GM19397 (cell line): ENCODE results near the gene PDIK1L.

Source experiments
- ATAC-seq: cut with Tn5 transposase; IDR thresholded peaks from one replicate; pipeline ENCODE4 v1.9.1; 2021; ENCODE audit warnings: mild to moderate bottlenecking, moderate library complexity; ENCODE audit not compliant: unreplicated experiment

PDIK1L gene

DNA sequence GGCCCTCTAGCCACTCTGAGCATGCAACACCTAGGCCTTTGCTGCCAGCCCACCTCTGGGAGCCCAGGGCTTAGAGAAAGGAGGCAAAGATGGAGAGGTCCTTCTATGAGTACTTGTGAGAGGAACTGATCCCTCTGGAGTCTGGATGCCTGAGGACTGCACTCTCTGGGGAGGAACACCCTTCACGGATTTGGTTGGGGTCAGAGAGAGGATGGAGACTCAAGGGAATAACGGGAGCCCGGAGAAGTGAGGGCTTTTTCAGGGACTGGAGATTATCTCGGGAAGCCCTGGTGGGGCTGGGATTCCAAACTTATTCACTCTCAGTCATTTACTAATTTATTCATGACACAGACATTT lies 57.6 kb downstream of the PDIK1L start:
- no peak for ATAC-seq

DNA sequence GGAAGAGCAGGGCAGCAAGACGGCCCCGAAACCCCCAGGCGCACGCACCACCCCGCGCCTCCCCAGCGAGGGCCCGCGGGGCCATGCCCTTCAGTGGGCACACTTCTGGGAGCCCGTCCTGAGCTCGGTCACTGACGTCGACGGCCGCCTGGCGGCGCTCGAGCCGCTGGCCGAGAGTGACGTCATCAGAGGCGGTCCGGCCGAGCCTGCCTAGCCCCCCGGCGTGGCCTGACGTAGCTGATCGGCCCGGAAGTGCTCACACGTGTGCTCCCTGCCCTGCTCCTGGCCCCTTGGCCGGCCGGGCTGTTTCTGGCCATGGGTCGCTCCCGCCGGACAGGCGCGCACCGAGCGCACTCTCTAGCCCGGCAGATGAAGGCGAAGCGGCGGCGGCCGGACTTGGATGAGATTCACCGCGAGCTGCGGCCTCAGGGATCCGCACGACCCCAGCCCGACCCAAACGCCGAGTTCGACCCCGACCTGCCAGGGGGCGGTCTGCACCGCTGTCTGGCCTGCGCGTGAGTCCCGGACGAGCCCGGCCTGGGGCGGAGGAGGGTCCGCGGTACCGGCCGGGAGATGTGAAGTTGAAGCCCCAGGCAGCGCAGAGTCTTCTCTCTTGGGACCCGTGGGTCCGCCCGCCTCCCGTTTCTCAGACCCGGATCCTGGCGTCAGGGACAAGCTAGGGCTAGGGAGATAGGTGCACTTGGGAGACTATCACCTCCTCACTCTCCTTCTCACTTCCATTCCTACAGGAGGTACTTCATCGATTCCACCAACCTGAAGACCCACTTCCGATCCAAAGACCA lies 58.2 kb downstream of the PDIK1L start, which contains the start of gene ZNF593:
Gene ZNF593, plus strand, starts transcription at position 240 of the 803 bp plus-strand sequence. Its CDS starts 76 bp downstream, at position 316.
- peak; percentile 87 for ATAC-seq

DNA sequence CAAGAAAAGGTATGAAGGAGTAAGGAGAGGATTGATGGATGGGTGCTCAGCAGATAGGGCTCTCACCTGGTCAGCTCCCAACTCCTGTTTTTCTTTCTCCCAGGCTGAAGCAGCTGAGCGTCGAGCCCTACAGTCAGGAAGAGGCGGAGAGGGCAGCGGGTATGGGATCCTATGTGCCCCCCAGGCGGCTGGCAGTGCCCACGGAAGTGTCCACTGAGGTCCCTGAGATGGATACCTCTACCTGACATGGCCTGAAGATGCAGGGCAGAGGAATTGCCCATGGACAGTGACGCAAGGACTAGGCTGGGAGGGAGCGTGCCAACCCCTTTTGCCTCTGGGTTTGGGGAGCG lies 58.8 kb downstream of the PDIK1L start:
- no peak for ATAC-seq

DNA sequence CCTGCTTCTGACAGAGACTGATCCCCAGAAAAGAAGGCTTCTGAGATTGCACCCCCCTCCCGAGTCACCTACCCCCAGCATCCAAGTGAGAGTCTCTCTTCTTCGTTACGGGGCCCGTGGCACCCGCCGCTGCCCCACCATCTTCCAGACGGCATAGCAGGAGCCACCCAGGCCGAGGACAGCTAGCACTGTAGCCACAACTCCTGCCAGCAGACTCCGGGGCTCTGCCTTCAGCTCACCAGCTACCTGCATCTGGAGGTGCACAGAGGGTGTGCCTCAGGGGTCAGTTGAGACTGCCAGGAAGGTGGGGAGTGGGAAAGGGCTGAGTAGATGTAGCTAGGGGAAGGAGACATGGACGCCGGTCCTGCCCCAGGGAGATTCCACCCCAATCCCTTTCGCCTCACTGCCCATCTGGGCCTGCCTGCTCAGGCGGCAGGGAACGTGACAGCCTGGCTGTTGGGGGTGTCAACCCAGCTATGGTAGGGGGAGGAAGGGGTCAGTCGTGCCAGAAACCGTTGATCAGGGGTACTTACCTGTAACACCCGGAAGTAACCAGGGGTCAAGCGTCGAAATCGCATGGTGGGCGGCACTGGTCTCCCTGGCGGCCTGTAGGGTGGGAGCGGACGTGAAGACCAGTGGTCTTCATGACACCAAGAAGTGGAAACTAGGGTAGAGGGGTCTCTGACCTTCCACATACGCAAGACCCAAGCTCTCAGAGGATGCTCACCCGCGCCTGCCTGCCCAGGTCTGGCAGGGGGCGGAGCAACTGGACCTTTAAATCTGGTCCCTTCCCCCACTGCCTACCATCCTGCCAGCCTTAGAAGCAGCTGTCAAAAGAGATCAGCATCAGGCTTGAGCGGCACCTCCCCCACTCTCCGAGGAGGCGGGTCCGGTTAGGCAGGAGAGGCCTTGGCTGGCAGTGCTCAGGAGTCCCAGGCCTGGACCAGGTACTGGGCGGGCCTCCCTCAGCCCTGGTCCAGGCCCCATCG lies 59.8 kb downstream of the PDIK1L start, which contains the start of gene ZNF593OS:
Gene ZNF593OS, minus strand, starts transcription at position 749 of the 989 bp plus-strand sequence. Its CDS starts 171 bp downstream, at position 578.
- ATAC-seq = no peak
